HG03571 (cell line): ENCODE measurements around the gene DNPH1.

Experiments used
- ATAC-seq: cut with Tn5 transposase; IDR thresholded peaks from one replicate; pipeline ENCODE4 v1.9.1; 2021; ENCODE audit not compliant: unreplicated experiment

Gene DNPH1

GRCh38 chr6:43216200-43216599 lies 13.1 kb downstream of the DNPH1 start:
- no peak for ATAC-seq

DNA sequence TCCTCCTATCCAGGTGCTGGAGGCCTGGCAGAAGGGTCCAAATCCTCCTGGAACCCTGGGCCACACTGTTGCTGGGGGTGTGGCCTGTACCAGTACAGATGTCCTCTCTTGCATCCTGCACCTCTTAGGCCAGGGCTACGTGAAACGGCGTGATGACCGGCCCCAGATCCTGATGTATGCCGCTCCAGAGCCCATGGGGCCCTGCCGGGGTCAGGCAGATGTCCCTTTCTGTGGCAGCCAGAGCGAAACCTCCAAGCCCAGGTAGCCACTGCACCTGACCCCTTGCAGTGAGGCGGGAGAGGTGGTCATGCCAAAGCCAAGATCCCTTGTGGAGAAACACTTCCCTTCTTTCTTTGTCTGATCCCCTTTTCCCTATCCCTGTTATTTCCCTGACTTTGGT lies 14.2 kb downstream of the DNPH1 start:
- no peak for ATAC-seq

- ATAC-seq, result no peak
Observed at GRCh38 chr6:43213431-43213830, 15.8 kb downstream of the DNPH1 start.

DNA sequence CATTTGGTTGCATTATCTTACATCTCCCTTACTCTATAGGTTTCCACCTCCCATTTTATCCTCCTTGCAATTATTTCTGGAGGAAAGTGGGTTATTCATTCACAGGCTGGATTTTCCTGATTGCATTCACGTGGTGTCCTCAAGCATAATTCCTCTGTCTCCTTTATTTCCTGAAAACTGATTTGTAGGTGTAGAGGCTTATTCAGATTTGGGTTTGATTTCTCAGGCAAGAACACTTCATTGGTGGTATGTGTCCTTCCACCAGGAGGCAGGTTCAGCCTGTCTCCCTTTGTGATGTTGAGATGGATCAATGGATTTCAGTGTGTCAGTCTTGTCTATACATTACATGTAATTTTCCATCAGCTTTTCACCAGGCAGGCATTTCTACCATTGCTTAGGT lies 17.3 kb downstream of the DNPH1 start:
- no peak for ATAC-seq

GRCh38 chr6:43207286-43207685 lies 22.0 kb downstream of the DNPH1 start:
- no peak for ATAC-seq

DNA sequence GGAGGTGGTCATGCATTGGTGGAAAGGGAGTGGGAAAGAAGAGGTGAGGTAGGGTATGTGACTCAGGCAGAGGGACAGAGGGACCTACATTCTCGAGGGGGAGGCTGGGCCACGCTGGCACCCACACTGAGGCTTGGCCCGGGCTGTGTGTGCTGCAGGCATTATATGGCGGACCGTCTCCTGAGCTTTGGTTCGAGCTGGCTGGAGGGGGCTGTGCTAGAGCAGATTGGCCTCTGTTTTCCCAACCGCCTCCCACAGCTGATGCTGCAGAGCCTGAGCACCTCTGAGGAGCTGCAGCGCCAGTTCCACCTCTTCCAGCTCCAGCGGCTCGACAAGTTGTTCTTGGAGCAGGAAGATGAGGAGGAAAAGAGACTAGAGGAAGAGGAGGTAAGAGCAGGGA lies 23.4 kb downstream of the DNPH1 start:
- ATAC-seq, result no peak

DNA sequence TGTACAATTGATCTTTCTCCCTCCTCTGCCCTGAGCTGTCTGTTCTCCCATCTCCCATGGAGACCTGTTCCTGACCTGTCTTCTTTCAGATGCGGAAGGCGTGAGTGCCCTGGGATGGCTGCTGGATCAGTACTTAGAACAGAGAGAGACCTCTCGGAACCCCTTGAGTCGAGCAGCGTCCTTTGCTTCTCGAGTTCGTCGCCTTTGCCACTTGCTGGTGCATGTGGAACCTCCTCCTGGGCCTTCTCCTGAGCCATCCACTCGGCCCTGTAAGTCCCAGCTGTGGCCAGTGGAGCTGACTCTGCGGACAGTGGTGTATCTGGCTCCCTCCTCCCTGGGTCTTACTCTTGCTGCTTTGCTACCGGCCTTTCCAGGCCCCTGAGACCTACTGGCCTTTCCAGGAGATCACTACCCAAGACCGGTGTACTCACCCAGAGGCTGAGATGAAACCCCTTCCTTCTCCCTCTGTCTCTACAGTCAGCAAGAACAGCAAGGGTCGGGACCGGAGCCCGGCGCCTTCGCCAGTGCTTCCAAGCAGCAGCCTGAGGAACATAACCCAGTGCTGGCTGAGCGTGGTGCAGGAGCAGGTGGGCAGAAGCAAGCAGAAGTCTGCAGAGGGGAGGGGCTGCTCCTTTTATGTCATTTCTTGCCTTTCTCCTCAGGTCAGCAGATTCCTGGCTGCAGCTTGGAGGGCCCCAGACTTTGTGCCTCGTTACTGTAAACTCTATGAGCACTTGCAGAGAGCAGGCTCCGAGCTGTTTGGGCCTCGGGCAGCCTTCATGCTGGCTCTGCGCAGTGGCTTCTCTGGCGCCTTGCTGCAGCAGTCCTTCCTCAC lies 24.8 kb downstream of the DNPH1 start:
- ATAC-seq, result no peak

GRCh38 chr6:43203718-43204095 lies 25.6 kb downstream of the DNPH1 start:
- no peak for ATAC-seq

- no peak for ATAC-seq
Observed at GRCh38 chr6:43203029-43203717, 26.1 kb downstream of the DNPH1 start.

- no peak for ATAC-seq
Observed at GRCh38 chr6:43202451-43202850, 26.8 kb downstream of the DNPH1 start.

DNA sequence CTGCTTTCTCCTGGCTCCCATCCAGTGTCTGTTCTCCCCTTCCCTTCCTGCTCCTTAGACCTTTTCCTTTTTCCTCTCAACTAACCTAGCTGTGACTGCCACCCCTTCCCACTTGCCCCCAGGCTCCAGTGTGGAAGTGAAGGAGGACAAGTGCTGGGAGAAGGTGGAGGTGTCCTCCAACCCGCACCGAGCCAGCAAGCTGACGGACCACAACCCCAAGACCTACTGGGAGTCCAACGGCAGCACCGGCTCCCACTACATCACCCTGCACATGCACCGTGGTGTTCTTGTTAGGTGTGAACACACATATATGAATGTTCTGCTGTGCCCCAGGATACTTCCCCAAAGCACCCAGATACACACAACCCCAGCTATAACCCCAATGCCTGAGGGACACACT lies 28.7 kb downstream of the DNPH1 start:
- ATAC-seq, result no peak

DNA sequence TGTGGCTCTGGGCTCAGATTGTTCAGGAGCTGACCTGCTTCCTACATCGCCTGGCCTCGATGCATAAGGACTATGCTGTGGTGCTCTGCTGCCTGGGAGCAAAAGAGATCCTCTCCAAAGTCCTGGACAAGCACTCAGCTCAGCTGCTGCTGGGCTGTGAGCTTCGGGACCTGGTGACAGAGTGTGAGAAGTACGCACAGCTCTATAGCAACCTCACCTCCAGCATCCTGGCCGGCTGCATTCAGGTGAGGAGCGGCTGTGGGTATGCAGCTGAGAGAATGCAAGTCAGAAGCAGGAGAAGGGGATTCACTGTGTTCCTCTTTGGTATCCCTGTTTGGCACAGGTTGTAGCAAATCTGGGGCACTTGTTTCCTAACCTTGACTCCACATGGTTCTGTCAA lies 29.4 kb downstream of the DNPH1 start:
- ATAC-seq, result no peak

DNA sequence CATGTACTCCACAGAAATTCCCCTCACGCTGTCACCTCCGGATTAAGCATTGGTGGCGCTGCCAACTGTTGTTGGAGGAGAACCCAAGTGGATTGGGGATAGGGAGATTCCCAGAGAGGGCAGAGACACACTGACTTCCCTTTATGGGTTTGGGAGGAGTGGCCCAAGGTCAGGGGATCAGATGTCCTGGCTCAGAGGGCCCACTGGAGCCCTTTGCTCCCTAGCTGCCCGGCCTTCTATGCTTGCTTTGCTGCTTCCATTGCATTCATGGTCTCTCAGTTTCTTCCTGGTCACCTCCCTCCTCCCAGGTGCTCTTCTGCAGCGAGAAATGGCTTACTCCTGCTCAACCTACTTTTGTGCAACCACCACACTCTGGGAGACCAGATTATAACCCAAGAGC lies 32.9 kb downstream of the DNPH1 start:
- no peak for ATAC-seq

DNA sequence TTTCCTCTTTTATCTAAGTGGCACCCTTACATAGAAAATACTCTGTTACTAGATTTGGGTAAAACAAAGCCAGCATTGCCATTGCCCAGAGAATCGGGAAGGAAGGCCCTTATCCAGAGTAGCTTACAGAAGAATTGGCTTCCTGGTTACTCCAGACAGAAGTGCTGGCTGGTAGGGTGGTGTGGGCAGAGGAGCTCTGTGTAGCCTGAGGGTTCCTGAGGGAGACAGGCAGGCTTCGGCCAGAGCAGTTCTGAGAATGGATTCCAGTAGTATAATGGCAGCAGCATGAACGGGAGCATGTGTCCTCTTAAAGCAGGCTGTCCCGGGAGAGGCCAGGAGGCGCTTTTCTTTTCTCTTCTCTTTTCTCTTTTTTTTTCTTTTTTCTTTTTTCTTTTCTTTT lies 35.4 kb downstream of the DNPH1 start:
- ATAC-seq, result no peak

DNA sequence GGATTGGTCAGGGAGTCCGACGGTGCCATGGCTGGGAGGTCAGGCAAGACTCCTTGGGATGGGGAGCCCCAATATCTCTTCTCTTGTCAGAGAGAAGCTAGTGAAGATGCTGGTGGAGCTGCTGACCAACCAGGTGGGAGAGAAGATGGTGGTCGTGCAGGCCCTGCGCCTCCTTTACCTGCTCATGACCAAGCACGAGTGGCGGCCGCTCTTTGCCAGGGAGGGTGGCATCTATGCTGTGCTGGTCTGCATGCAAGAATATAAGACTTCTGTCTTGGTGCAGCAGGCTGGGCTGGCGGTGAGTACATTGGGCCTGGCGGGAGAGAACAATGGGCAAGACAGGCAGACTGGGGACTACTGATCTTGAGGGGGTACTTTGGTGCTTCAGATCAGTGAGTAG lies 36.4 kb downstream of the DNPH1 start:
- no peak for ATAC-seq

DNA sequence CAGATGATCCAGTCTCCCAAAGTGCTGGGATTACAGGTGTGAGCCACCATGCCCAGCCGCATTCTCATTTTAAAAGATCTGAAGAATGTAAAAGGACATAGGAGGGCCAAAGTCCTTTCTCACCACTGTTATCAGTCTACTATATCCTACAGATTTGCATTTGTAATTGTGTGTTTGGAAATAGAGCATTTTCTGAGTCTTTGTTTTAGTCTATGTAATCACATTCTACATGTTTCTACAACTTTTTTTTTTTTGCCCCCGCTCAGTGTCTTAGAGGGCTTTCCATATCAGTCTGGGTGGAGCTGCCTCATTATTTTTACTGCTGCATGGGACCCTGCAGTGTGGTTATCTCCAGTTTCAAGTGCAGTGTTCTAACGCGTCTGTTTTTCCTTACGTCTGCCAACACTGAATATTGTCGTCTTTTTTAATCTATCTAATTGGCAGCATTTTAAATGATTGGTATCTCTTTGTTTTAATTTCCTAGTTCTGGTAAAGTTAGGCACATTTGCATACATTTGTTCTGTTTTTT lies 39.4 kb downstream of the DNPH1 start:
- no peak for ATAC-seq

DNA sequence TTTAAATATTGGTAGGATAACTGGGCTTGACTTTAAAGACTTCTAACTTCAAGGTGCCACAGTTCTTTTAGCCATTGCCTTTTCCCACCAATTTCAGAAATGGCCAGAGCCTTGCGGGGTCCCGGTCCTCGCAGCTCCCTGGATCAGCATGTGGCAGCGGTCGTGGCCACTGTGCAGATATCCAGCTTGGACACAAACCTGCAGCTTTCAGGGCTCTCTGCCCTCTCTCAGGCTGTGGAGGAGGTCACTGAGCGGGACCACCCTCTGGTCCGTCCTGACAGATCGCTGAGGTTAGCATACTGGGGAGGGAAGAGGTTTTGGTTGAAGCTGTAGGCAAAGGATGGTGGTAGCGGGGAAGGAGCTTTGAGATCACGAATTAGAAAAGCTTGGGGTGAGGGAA lies 40.9 kb downstream of the DNPH1 start:
- no peak for ATAC-seq

- ATAC-seq, result no peak
Observed at GRCh38 chr6:43187821-43188220, 41.5 kb downstream of the DNPH1 start.

GRCh38 chr6:43186706-43187105 lies 42.6 kb downstream of the DNPH1 start:
- no peak for ATAC-seq

DNA sequence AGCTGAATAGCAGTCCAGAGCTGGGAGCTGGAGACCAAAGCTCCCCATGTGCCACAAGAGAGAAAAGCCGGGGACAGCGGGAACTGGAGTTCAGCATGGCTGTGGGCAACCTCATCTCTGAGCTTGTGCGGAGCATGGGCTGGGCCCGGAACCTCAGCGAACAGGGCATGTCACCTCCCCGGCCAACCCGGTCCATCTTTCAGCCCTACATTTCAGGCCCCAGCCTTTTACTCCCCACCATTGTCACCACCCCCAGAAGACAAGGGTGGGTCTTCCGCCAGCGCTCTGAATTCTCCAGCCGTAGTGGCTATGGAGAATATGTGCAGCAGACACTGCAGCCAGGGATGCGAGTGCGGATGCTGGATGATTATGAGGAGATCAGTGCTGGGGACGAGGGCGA lies 43.3 kb downstream of the DNPH1 start:
- no peak for ATAC-seq

GRCh38 chr6:43185391-43185985 lies 43.8 kb downstream of the DNPH1 start:
- no peak for ATAC-seq
